RPMI8226 (cell line): ENCODE results near the gene TOPBP1.
A peak's percentile ranks its signal among the peaks of the same experiment; 100 is the strongest.
"Not testable (repeated sequence)": the region's sequence is repeated elsewhere in the genome, so short reads cannot be mapped to it uniquely, and the experiment has no call there.

Source experiments
- DNase-seq: peaks from one replicate; pipeline ENCODE4 v3.0.0-alpha.2; 2015

The TOPBP1 gene

GRCh38 chr3:133673746-133674145, 12.0 kb upstream of the TOPBP1 start:
- DNase-seq, result no peak

DNA sequence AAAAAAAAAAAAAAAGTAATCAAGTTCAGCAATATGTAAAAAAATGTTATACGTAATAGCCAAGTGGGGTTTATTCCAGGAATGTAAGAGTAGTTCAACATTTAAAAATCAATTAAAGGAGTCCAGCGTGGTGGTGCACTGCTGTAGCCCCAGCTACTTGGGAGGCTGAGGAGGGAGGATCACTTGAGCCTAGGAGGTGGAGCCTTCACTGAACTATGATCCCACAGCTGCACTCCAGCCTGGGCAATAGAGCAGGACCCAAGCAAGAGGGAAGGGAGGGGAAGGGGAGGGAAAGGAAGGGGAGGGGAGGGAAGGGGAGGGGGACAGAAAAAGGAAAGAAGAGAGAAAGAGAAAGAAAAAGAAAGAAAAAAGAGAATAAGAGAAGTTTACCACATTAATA, 10.7 kb upstream of the TOPBP1 start:
- no peak for DNase-seq

DNA sequence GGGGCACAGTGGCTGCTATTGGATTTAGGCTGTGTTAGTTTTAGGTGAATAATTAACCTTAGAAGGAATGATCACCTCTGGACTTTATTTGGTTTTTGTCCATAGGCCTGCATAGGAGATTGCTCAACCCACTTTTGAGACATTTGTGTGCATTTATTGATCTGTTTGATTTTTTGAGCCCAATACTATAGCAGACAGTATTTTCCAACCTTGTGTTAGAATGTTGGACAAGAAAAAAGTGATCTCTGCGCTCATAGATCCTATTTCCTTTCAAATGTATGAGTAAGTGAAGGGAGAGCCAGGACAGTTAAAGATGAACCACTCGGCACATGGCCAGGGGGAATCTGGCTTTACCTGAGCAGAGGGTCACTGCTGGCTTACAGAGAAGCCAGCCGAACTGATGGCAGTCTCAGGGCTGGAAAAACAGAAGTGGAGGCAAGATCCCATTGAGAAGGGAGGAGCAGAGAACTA, 8.8 kb upstream of the TOPBP1 start:
- no peak for DNase-seq

GRCh38 chr3:133669949-133670524, 8.3 kb upstream of the TOPBP1 start:
- no peak for DNase-seq

DNA sequence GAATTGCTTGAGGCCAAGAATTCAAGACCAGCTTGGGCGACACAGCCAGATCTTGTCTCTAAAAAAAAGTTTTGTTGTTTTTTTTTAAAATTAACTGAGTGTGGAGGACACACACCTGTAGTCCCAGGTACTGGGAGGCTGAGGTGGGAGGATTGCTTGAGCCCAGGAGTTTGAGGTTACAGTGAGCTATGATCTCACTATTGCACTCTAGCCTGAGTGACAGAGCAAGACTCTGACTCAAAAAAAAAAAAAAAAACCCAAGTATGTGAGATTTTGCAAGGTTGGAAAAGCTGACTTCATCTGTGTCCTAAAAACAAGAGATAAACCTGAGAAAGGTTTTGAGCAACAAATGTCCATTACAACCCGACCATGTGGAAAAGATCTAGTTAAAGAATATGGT, 5.4 kb upstream of the TOPBP1 start:
- no peak for DNase-seq

DNA sequence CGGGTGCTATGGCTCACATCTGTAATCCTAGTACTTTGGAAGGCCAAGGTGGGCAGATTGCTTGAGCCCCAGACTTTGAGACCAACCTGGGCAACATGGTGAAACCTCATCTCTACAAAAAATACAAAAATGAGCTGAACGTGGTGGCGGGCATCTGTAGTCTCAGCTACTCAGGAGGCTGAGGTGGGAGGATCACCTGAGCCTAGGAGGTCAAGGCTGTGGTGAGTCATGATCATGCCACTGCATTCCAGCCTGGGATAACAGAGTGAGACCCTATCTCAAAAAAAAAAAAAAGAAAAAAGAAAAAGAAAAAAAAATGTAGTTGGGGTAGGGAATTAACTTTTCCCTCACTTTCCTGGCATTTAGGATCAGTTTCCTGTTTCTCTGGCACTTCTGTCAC, 3.4 kb upstream of the TOPBP1 start:
- not testable (repeated sequence) for DNase-seq

DNA sequence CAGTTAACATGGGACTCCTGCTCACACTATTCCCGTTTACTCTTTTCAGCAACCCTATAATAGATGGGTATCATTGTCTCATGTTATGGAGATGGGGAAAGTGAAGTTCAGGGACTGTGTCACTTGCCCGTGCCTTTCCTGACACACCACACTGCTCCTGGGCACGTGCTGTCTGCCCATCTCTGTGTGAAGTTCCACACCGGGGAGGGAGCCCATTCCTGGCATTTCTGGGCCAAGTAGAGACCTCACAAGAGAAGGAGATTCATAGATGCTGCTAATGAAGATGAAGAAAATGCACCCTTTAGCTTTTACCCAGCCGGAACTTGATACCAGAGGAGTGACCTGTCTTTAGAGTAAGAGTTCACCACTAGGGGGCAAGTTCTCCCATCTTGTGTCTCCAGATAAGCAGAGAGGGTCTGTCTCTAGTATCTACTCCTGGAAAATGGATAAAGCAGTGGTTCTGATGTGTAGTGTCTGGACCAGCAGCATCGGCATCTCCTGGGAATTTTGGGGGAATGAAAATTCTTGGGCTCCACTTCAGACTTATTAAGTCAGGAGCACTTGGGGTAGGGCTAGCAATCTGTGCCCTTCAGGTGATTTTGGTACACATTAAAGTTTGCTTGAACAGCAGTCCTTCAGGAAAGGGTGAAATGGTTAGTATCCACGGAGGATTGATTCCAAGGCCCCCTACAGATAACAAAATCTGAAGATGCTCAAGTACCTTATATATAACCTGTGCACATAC, 2.0 kb upstream of the TOPBP1 start:
- peak; percentile 81 for DNase-seq

GRCh38 chr3:133662278-133662651, 524 bp upstream of the TOPBP1 start:
- DNase-seq, result peak; percentile 63

GRCh38 chr3:133659806-133660205, 1.9 kb downstream of the TOPBP1 start:
- DNase-seq, result no peak

- DNase-seq, result no peak
Measured at GRCh38 chr3:133655731-133656515, 5.8 kb downstream of the TOPBP1 start.

- DNase-seq, result no peak
Measured at GRCh38 chr3:133649486-133650068, 12.2 kb downstream of the TOPBP1 start.

DNA sequence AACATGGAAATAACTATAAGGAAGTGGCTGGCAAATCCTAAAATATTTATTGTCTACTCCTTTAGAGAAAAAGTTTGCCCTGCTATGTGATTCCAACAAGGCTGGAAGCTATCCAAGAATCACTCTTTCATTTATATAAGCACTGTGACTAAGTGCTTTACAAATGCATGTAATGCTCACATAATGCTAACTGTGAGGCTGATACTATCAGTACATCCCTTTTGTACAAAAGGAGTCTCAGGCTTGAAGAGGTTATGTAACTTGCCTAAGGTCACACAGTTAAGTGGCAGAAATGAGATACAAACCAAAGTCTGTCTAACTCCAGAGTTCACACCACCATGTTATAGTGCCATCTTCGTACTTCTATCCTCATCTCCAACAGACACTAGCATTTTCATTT, 17.0 kb downstream of the TOPBP1 start:
- DNase-seq, result no peak

- no peak for DNase-seq
Measured at GRCh38 chr3:133643611-133644010, 18.1 kb downstream of the TOPBP1 start.

- no peak for DNase-seq
Measured at GRCh38 chr3:133641254-133641653, 20.5 kb downstream of the TOPBP1 start.

DNA sequence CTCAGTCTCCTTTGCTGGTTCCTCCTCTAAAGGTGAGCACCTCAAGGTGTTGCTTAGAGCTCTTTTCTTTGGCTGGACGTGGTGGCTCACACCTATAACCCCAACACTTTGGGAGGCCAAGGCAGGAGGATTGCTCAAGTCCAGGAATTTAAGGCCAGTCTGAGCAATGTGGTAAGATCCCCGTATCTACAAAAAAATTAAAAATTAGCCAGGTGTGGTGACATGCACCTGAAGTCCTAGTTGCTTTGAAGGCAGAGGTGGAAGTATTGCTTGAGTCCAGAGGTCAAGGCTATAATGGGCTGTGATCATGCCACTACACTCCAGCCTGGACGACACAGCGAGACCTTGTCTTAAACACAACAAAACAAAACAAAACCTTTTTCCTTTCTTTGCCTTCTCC, 28.3 kb downstream of the TOPBP1 start:
- DNase-seq, result no peak

GRCh38 chr3:133629146-133629545, 32.6 kb downstream of the TOPBP1 start:
- DNase-seq, result no peak

GRCh38 chr3:133627789-133628188, 34.0 kb downstream of the TOPBP1 start:
- no peak for DNase-seq

- DNase-seq, result no peak
Measured at GRCh38 chr3:133620066-133620784, 41.5 kb downstream of the TOPBP1 start.

DNA sequence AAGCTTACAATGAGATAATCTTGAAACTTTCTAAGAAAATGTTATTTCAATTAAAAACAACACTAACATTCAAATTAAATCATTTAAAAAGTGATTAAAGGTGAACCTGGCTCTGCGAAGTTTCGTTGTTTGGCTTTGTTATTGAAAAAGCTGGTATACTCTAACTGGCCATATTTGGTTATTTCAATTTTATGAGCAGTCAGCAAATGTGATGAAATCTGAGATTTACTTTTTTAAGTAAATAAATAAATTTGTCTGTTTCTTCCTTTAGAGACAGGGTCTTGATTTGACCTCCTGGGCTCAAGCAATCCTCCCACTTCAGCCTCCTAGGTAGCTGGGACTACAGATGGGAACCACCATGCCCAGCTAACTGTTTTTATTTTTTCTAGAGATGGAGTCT, 50.2 kb downstream of the TOPBP1 start:
- no peak for DNase-seq

DNA sequence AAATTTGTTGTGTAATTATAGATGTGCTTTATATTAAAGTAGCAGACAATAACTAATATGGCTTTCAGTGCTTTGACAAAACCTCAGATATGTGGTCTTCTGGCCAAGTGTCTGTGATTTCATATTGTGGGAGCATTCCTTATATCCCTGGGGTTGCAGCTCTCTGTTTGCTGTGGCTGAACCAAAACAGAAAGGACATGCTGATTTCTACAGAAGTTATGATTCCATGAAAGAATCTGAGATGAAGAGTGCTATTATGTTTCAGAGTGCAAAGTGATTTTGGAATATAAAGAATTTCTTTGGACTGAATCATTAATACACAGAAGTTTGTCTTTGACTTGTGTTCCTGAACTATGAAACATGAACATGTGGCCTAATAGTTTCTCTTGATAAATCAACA, 51.7 kb downstream of the TOPBP1 start:
- no peak for DNase-seq

DNA sequence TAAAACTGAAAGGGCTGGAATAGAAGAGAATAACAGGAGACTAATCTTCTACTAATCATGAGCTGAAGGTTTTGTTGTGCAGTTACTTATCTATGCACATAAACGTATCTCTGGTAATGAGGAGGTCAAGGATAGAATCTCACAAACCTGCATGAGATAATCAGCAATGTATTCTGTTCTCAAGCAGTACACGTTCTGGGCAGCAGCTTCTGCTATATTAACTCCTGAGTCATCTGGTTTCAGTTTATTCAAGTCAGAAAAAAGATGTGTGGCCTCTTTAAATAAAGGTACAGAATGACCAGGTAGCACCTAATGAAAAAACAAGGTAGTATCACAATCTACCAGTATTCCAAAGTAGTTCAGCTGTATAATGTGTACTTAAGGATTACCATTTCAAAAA, 53.4 kb downstream of the TOPBP1 start:
- no peak for DNase-seq

DNA sequence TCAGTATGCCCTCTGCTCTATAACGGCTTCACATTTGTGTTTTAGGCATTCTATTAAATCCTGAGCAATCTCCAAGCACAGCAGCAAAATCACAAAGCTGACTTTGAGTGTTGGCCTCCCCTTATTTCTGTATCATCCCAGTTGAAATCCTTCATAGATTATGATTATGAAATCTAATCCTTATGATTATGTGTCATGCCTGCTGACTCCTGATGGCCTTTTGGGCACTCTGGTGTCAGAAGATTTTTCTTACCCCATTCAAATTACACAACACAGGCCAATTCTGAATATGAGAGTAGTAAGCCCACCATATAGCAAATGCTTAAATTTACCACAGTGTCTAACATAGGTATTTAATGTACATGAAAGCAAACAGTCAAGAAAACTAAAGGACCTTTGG, 53.9 kb downstream of the TOPBP1 start:
- no peak for DNase-seq

DNA sequence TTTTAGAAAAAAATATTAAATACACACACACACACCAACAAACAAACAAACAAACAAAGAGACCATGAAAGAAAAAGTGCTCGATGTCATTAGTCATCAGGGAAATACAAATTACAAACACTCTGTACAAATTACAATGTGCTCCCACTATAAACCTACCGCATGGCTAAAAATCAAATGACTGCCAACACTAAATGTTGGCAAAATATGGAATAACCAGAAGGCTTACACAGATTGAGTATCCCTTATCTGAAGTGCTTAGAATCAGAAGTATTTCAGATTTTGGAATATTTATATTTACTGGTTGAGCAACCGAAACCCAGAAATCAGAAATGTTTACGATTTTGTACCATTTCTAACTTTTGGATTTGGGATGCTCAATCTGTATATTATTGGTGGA, 54.8 kb downstream of the TOPBP1 start:
- no peak for DNase-seq
